Activated CD4-positive, alpha-beta memory T cell treated with anti-CD3 and anti-CD28 coated beads, Interleukin-2, amount 10 ng/mL, durations not matched to agents 7 days and 5 days (primary cell): ENCODE measurements around the gene RNF224. TPM values are rescaled to one million over a fixed set of nuclear protein-coding genes. Genes with fewer than 3 reads are reported as not detected.

ENCODE experiments used
- total RNA-seq, 2 experiments: library from RNA; stranded (reverse); gene quantifications; one replicate each; pipeline ENCODE4 v1.2.3, GENCODE V29; 2021

The RNF224 gene
- total RNA-seq, 2 experiments from 2014 or later, result 0.20 TPM; not detected in 1

Other genes with a start within 250 kb of the RNF224 start
- gene PTGDS, start 250.0 kb upstream of the RNF224 start, total RNA-seq, result 10 to 100 TPM; 44.2 to 45.4 TPM
- 1 to 10 TPM in 1 of 2 experiments, under 1 TPM in 1; 0.98 to 1.0 TPM for gene LCNL1, start 244.5 kb upstream of the RNF224 start, total RNA-seq
- gene PAXX, start 235.1 kb upstream of the RNF224 start, total RNA-seq, result 10 to 100 TPM; 64.4 to 68.5 TPM
- gene CLIC3, start 230.9 kb upstream of the RNF224 start, total RNA-seq, result 1 to 10 TPM; 3.7 to 4.9 TPM
- 10 to 100 TPM; 55.5 to 65.9 TPM for gene ABCA2, start 199.3 kb upstream of the RNF224 start, total RNA-seq
- gene FUT7, start 195.4 kb upstream of the RNF224 start, total RNA-seq, result 10 to 100 TPM in 1 of 2 experiments, 1 to 10 TPM in 1; 9.9 to 10.4 TPM
- 10 to 100 TPM; 82.8 to 89.2 TPM for gene NPDC1, start 181.3 kb upstream of the RNF224 start, total RNA-seq
- under 1 TPM; 0.15 to 0.40 TPM for gene ENTPD2, start 173.4 kb upstream of the RNF224 start, total RNA-seq
- gene SAPCD2, start 156.9 kb upstream of the RNF224 start, total RNA-seq, result 10 to 100 TPM; 26.8 to 27.0 TPM
- 10 to 100 TPM; 20.2 to 21.9 TPM for gene UAP1L1, start 150.0 kb upstream of the RNF224 start, total RNA-seq
- 10 to 100 TPM; 51.4 to 51.9 TPM for gene MAN1B1, start 140.5 kb upstream of the RNF224 start, total RNA-seq
- 100 to 1,000 TPM; 253 to 257 TPM for gene DPP7, start 112.8 kb upstream of the RNF224 start, total RNA-seq
- gene GRIN1, start 88.3 kb upstream of the RNF224 start, total RNA-seq, result under 1 TPM; 0.40 to 0.43 TPM
- gene LRRC26, start 57.5 kb upstream of the RNF224 start, total RNA-seq, result not detected
- not detected for gene TMEM210, start 55.4 kb upstream of the RNF224 start, total RNA-seq
- gene ANAPC2, start 38.9 kb upstream of the RNF224 start, total RNA-seq, result 10 to 100 TPM; 53.3 to 57.8 TPM
- 10 to 100 TPM; 70.0 to 76.3 TPM for gene SSNA1, start 38.8 kb upstream of the RNF224 start, total RNA-seq
- gene TPRN, start 26.8 kb upstream of the RNF224 start, total RNA-seq, result 1 to 10 TPM; 8.5 to 9.4 TPM
- 10 to 100 TPM; 28.9 to 29.2 TPM for gene TMEM203, start 21.9 kb upstream of the RNF224 start, total RNA-seq
- 10 to 100 TPM; 27.7 to 30.0 TPM for gene NDOR1, start 21.8 kb upstream of the RNF224 start, total RNA-seq
- 1 to 10 TPM; 2.2 to 2.5 TPM for gene RNF208, start 5.3 kb upstream of the RNF224 start, total RNA-seq
- gene CYSRT1, start 2.3 kb upstream of the RNF224 start, total RNA-seq, result under 1 TPM; 0.86 to 0.93 TPM
- gene SLC34A3, start 3.4 kb downstream of the RNF224 start, total RNA-seq, result not detected
- 100 to 1,000 TPM; 314 to 319 TPM for gene TUBB4B, start 13.8 kb downstream of the RNF224 start, total RNA-seq
- not detected for gene STPG3, start 23.8 kb downstream of the RNF224 start, total RNA-seq
- 10 to 100 TPM; 58.8 to 59.6 TPM for gene NELFB, start 27.8 kb downstream of the RNF224 start, total RNA-seq
- gene TOR4A, start 50.2 kb downstream of the RNF224 start, total RNA-seq, result 10 to 100 TPM; 22.4 to 23.2 TPM
- under 1 TPM; 0.71 to 0.75 TPM for gene NRARP, start 74.8 kb downstream of the RNF224 start, total RNA-seq
- 10 to 100 TPM; 17.9 to 18.1 TPM for gene EXD3, start 195.7 kb downstream of the RNF224 start, total RNA-seq
- gene NOXA1, start 195.9 kb downstream of the RNF224 start, total RNA-seq, result under 1 TPM; 0.50 to 0.73 TPM
- gene ENTPD8, start 213.9 kb downstream of the RNF224 start, total RNA-seq, result not detected
- 10 to 100 TPM; 29.0 to 31.9 TPM for gene NSMF, start 231.8 kb downstream of the RNF224 start, total RNA-seq